Mucosa of descending colon (tissue), 3 donors: ENCODE results near the gene CEPT1. TPM values are rescaled to one million over a fixed set of nuclear protein-coding genes. Genes with fewer than 3 reads are reported as not detected.

Source experiments
- ATAC-seq: fragments of 200-7000 bp; cut with Tn5 transposase; one replicate; pipeline ENCODE4 v1.9.1; 2020; ENCODE audit warnings: mild to moderate bottlenecking, moderate library complexity
- DNase-seq, 3 donors: peaks; one replicate each; pipeline ENCODE4 v3.0.0-alpha.2; 2020
- H3K36me3 ChIP-seq: fragments of 200-600 bp; one replicate; pipeline ENCODE4 v1.8.0; 2021; ENCODE audit warnings: low read depth, mild to moderate bottlenecking
- H3K4me1 ChIP-seq: fragments of 200-600 bp; one replicate; pipeline ENCODE4 v1.8.0; 2021; ENCODE audit warnings: low read depth, mild to moderate bottlenecking
- H3K4me3 ChIP-seq: fragments of 200-600 bp; one replicate; pipeline ENCODE4 v1.8.0; 2021; ENCODE audit warnings: mild to moderate bottlenecking
- H3K9me3 ChIP-seq: fragments of 200-600 bp; one replicate; pipeline ENCODE4 v1.8.0; 2021; ENCODE audit warnings: mild to moderate bottlenecking
- CTCF ChIP-seq: fragments of 200-600 bp; IDR thresholded peaks from one replicate; pipeline ENCODE4 v1.8.0; 2022; ENCODE audit warnings: antibody characterized with exemption, mild to moderate bottlenecking
- intact Hi-C, 2 donors: fragments of 100-400 bp; cut with DNase I in 1 of 2; cut with micrococcal nuclease in 1 of 2; formaldehyde crosslinking; loops; one replicate each; pipeline versions ENCODE4 v1.11.0 to v1.11.1; 2022; cut with DNase I, micrococcal nuclease
- total RNA-seq, 3 donors: library from RNA; stranded (reverse); fragmentation: NEBNext Ultra II Directional in 2 of 3; extraction: Animal tissue kit (Norgen Biotek cat#: 25700) in 2 of 3; gene quantifications; one replicate each; pipeline versions ENCODE4 v1.2.1 to v1.2.4, GENCODE V29; 2021 to 2023
- donor health status: DM: no; HTN: no; CAD: no; lungs with moderate emphysema.
- donor health status: DM: no; HTN: no; CAD: no.
- donor health status: DM: no; HTN: yes; CAD: no.

The CEPT1 gene
- total RNA-seq, 3 donors from 2014 or later, result 29.4 to 35.9 (median 31.0) TPM

DNA sequence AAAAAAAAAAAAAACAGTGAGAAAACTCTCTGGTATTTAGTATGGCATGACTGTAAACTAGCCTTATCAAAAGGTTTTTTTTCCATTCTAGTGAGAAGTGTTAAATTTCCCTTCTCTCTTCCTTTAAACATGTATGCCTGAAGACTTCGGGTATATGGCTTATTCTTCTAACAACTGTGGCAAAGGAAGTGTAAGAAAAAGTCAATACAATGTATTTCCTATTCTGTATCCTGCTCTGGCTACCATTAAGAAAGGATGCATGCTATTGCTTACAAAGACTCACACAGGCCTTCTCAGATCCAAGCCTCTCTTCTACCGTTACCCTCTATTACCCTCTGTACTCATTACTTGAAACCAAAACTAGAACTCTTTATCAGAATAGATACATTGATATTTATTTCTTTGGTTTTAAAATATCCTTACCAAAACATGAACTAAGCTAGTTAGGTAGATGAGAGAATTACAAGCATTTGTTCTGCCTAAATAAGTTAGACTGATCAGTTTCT is 8.4 kb downstream of the CEPT1 start:
- no peak overlapping the region for H3K4me3 ChIP-seq
- no peak for DNase-seq
- ATAC-seq, result no peak
- H3K9me3 ChIP-seq, result no peaks in the 10 kb centered on the region
- no peaks in the 10 kb centered on the region for H3K4me1 ChIP-seq
- TF ChIP-seq CTCF, result no peak
- intact Hi-C loops, result no loop called here
- no peaks in the 10 kb centered on the region for H3K36me3 ChIP-seq

- no peak for TF ChIP-seq CTCF
- no peaks in the 10 kb centered on the region for H3K36me3 ChIP-seq
- intact Hi-C loops, result no loop called here
- no peak overlapping the region for H3K4me3 ChIP-seq
- H3K9me3 ChIP-seq, result no peaks in the 10 kb centered on the region
- no peaks in the 10 kb centered on the region for H3K4me1 ChIP-seq
- no peak for ATAC-seq
- no peak for DNase-seq
These were observed 11.8 kb downstream of the CEPT1 start for GRCh38 chr1:111151838-111152237.

DNA sequence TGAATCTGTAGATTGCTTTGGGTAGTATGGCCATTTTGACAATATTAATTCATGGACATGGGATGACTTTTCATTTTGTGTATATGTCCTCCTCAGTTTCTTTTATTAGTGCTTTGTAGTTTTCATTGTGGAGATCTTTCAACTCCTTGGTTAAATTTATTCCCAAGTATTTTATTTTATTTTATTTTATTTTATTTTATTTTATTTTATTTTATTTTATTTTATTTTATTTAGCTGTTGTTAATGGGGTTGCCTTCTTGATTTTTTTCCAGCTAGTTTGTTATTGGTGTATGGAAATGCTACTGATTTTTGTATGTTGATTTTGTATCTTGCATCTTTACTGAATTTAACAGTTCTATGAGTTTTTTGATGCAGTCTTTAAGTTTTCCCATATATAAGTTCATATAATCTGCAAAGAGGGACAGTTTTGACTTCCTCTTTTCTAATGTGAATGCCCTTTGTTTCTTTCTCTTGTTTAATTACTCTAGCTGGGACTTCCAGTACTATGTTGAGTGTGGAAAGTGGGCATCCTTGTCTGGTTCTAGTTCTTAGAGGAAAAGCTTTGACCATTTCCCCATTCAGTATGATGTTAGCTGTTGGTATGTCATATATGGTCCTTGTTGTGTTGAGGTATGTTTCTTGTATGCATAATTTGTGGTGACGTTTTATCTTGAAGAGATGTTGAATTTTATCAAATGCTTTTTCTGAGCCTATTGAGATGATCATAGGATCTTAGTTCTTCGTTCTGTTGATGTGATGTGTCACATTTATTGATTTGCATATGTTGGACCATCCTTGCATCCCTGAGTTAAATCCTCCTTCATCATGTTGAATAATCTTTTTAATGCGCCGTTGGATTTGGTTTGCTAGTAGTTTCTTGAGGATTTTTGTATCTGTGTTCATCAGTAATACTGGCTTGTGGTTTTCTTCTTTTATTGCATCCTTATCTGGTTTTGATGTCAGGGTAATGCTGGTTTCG is 14.3 kb downstream of the CEPT1 start:
- TF ChIP-seq CTCF, result no peak
- ATAC-seq (no peak), DNase-seq (no peak)
- H3K9me3 ChIP-seq, result no peaks in the 10 kb centered on the region
- no peak overlapping the region for H3K4me3 ChIP-seq
- intact Hi-C loops, result no loop called here
- no peaks in the 10 kb centered on the region for H3K36me3 ChIP-seq
- no peaks in the 10 kb centered on the region for H3K4me1 ChIP-seq

- H3K4me1 ChIP-seq, result no peaks in the 10 kb centered on the region
- DNase-seq (no peak), ATAC-seq (peak; percentile 53)
- intact Hi-C loops, result no loop called here
- H3K36me3 ChIP-seq, result no peaks in the 10 kb centered on the region
- no peak for TF ChIP-seq CTCF
- H3K9me3 ChIP-seq, result no peaks in the 10 kb centered on the region
- no peak overlapping the region for H3K4me3 ChIP-seq
These were observed 17.4 kb downstream of the CEPT1 start for GRCh38 chr1:111157431-111157830.

- Histone ChIP-seq H3K36me3 (no peaks in the 10 kb centered on the region), H3K4me1 (no peaks in the 10 kb centered on the region), H3K9me3 (no peaks in the 10 kb centered on the region), H3K4me3 (no peak overlapping the region)
- no peak for TF ChIP-seq CTCF
- ATAC-seq (peak; percentile 74), DNase-seq (no peak)
- intact Hi-C loops, result no loop called here
These were observed 21.9 kb downstream of the CEPT1 start for GRCh38 chr1:111161843-111162487.
